ENCODE data around the gene FBXO21.
"Not testable (repeated sequence)": the region's sequence is repeated elsewhere in the genome, so short reads cannot be mapped to it uniquely, and the experiment has no call there.

The FBXO21 gene

DNA sequence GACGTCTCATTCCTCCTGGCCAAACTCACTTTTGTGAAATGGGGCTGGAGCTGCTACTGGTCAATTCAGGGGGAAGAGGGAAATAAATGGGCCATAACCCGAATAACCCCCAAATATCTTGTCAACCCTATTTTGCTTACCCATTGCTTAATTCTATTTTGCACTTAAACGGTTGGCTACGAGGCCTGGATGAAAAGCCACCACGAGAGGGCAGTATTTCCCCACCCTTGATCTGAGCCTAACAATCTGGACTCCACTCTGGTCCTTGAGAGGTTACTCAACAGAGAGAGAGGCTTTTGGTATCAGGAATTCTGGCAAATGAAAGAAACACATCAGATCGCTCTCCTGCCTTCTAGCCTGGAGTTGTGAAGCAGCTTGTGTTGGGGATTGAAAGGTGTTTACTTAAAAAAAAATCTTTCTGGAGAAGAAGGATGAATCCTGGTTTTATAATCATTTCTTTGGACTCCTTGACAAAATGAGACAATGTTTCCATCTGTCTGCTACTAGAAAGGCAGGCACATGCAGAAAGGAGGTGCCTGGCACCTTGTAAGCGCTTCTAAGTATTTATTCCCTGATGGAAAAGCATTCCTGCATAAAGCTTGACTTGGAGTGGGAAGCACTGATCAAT, 22.4 kb upstream of the FBXO21 start:
- DNase-seq (ENCODE audit: insufficient read length, low spot score) (peak; percentile 78), FAIRE-seq (peak; percentile 65)
- TF ChIP-seq POLR2A (IDR thresholded peaks at IDR 0.05; ENCODE audit: low read depth, low read length) = no peak

DNA sequence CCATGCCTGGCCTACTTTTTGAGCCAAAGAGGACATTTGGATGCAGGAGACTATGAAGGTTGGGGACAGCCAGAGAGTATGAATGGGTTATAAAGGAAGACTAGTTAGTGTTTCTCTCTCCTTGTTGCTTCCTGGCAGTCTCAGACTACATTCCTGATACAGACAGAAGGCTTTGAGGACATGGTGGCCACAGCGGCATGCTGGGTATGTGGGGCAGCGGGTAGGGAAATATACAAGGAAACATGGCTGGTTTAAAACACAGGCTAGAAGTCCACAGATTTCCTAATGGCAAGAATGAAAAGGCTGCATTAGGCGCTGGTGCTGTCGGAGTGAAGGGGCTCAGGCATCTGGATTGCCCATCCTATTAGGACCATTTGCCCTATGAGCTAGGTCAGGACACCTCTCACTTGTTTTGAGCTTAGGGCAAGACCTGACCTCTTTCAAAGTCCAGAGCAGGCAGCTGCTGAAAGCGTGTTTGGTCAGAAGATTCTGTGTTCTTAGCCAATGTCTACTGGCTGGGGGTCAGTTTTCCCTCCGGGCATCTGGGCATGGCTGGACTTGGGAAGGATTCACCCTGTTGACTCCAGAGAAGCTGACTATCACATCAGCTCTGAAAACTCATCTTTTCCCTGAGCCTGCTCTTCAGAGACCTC, 20.1 kb upstream of the FBXO21 start:
- no peak for DNase-seq (ENCODE audit: insufficient read length, low spot score)
- TF ChIP-seq POLR2A (IDR thresholded peaks at IDR 0.05; ENCODE audit: low read depth, low read length) = no peak
- FAIRE-seq = no peak

DNA sequence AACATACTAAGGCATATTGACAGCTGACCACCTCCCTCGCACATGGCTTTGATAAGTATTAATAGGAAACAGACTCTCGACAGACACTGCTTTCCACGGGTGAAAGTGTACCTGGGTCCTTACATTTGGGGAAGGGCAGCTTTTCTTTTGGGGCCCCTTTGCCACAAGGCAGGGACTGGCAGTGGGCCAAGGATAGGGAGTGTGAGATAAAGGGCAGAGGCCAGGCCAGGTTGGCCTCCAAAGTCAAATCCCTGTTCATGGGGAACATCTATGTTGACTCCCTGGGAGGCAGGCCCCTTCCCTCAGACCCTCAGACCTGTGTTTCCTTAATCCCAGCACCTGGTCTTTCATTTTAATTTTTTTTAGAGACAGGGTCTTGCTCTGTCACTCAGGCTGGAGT, 19.4 kb upstream of the FBXO21 start:
- TF ChIP-seq POLR2A (IDR thresholded peaks at IDR 0.05; ENCODE audit: low read depth, low read length) = no peak
- FAIRE-seq (no peak), DNase-seq (ENCODE audit: insufficient read length, low spot score) (no peak)

DNA sequence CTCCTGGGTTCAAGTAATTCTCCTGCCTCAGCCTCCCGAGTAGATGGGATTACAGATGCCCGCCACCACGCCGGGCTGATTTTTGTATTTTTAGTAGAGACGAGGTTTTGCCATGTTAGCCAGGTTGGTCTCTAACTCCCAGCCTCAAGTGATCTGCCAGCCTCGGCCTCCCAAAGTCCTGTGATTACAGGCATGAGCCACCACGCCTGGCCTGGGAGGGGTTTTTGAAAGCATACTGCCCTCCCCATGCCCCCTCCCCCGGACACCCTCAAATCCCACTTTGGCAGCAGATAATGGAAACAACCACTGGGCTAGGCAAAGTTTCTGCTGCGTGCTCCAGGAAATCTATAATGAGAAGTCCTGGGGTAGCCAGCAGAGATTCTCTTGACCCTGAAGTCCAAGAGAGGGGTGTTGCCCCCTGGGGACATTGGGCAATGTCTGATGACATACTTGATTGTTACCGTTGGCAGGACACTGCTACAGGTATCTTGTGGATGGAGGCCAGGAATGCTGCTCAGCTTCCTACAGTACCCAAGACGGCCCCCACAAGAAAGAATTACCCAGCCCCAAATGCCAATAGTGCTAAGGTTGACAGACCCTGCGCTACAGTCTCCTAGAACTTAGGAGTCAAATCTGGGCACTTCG, 18.7 kb upstream of the FBXO21 start:
- DNase-seq (ENCODE audit: insufficient read length, low spot score) = no peak
- no peak for TF ChIP-seq POLR2A (IDR thresholded peaks at IDR 0.05; ENCODE audit: low read depth, low read length)
- FAIRE-seq = no peak

DNA sequence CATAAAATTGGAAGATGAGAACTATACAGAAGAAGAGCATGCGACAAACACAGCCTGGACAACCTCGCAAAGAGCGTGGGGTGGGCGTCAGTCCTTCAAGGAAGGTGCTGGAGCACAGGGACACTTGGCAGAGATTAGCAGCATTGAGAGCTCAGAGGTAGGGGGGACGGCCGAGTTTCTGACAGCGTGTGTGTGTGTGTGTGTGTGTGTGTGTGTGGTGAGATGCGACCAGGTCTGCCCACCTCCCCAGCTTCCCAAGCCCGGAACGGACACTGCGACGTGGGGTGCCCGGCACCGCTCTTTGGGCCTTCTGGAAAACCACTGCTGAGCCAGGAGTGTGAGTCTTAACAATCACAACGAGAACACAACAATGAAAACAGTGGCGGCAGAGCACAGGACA, 17.9 kb upstream of the FBXO21 start:
- FAIRE-seq (no peak), DNase-seq (ENCODE audit: insufficient read length, low spot score) (no peak)
- TF ChIP-seq POLR2A (IDR thresholded peaks at IDR 0.05; ENCODE audit: low read depth, low read length) = no peak

DNA sequence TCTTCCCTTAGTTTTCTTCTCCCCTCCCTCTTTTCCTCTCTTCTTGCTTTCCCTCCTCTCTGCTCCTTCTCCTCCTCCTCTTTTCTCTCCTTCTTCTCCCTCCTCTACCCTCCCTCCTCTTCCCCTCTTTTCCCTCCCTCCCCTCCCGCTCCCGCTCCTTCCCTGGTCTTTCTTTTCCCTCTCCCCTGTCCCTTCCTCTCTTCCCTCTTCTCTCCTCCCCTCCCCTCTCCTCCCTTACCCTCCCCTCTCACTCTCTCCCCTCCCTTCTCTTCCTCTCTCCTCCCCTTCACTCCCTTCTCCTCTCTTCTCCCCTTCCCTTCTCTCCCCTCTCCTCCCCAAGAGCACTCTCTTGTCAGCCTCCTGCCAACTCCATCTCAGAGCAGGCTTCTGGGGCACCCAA, 17.4 kb upstream of the FBXO21 start:
- DNase-seq (ENCODE audit: insufficient read length, low spot score) (no peak), FAIRE-seq (no peak)
- no peak for TF ChIP-seq POLR2A (IDR thresholded peaks at IDR 0.05; ENCODE audit: low read depth, low read length)

DNA sequence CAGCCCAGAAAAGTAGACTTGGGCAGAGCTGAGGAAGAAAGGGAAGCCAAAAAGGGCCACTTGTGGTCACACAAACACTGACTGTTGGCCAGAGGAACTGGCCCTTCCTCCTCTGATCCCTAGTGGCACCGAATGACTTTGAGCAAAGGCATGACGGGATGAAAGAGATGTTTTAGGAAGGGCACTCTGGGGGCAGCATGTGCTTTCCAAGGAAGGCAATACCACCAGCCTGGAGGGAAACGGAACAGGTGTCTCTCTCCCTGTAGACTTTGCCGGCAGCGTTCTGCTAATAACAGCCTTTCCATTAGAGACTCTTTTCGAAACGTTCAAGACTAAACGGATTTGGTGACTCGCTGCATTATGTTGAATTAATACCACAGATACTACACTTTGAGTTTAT, 12.3 kb upstream of the FBXO21 start:
- TF ChIP-seq POLR2A (IDR thresholded peaks at IDR 0.05; ENCODE audit: low read depth, low read length) = no peak
- FAIRE-seq (no peak), DNase-seq (ENCODE audit: insufficient read length, low spot score) (no peak)

DNA sequence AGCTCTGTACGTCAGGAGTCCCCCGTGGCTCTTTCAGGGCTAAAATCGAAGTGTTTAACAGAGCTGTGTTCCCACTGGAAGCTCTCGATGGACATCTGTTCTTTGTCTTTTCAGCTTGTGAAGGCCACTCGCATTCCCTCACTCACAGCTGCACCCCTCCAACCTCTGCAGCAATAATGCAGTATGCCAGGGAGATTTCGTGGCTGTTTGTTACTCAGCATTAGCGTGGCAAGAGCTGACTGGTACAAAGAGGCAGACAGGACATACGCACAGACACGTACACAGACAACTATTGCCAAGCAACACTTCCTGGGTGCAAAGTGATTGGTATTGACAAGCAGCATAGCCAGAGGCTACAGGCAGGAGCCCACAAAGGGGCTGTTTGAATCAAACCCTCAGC, 11.8 kb upstream of the FBXO21 start:
- no peak for TF ChIP-seq POLR2A (IDR thresholded peaks at IDR 0.05; ENCODE audit: low read depth, low read length)
- FAIRE-seq = no peak
- no peak for DNase-seq (ENCODE audit: insufficient read length, low spot score)

DNA sequence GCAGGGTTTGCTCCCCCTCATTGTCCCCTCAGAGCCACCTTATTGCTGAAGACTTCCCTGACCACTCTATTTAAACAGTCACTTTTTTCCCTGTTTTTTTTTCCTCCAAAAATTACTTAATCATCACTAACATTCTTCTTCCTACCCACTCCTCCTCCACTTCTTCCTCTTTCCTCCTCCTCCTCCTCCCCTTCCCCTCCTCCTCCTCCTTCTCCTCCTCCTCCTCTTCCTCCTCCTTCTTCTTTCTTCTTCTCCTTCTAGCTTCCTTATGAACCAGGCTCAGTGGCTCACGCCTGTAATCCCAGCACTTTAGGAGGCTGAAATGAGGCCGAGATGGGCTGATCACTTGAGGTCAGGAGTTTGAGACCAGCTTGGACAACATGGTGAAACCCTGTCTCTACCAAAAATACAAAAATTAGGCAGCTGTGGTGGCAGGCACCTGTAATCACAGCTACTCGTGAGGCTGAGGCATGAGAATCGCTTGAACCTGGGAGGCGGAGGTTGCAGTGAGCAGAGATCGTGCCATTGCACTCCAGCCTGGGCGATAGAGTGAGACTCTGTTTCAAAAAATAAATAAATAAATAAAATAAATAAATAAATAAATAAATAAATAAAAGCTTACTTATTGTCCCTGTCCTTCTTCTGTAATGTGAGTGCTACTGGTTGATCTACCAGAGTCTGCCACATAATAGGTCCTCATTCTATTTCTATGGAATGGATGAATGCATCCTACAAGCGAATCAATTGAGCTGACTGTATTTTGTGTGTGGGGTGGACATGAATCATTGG, 9.9 kb upstream of the FBXO21 start:
- not testable (repeated sequence) for DNase-seq (ENCODE audit: insufficient read length, low spot score); FAIRE-seq

DNA sequence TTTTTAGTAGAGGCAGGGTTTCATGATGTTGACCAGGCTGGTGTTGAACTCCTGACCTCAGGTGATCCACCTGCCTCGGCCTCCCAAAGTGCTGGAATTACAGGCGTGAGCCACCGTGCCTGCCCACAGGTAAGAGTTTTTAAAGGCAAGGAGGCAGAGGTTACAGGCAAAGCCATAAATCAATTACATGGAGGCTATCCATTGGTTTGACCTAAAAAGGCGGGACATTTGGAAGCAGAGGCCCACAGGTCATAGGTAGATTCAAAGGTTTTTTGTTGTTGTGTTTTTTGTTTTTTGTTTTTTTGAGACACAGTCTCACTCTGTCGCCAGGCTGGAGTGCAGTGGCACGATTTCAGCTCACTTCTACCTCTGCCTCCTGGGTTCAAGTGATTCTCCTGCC, 6.1 kb upstream of the FBXO21 start:
- not testable (repeated sequence) for DNase-seq (ENCODE audit: insufficient read length, low spot score); FAIRE-seq

DNA sequence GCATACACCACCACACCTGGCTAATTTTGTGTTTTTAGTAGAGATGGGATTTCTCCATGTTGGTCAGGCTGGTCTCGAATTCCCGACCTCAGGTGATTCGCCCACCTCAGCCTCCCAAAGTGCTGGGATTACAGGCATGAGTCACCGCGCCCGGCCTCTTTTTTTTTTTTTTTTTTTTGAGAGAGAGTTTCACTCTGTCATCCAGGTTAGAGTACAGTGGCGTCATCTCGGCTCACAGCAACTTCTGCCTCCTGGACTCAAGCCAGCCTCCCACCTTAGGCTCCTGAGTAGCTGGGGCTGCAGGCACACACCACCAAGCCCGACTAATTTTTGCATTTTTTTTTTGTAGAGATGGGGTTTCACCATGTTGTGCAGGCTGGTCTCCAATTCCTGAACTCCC, 4.8 kb upstream of the FBXO21 start:
- FAIRE-seq; DNase-seq (ENCODE audit: insufficient read length, low spot score): not testable (repeated sequence)

DNA sequence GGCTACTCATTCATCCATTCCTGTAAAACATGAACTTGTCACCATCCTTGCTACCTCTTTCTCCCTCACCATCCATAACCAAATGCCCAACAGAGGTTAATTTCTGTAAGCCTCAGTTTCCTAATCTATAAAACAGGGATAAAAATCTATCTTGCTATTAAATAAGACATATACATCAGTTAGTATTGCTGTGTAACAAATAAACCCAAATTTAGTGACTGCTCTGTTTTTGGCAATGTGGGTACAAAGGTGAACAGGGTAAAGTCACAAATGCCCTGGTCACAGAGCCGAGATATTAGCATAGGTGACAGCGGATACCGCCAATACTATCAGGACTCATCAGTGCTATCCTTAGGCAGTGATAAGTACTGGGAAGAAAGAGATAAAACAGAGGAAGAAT, 3.6 kb upstream of the FBXO21 start:
- no peak for FAIRE-seq
- no peak for TF ChIP-seq POLR2A (IDR thresholded peaks at IDR 0.05; ENCODE audit: low read depth, low read length)

DNA sequence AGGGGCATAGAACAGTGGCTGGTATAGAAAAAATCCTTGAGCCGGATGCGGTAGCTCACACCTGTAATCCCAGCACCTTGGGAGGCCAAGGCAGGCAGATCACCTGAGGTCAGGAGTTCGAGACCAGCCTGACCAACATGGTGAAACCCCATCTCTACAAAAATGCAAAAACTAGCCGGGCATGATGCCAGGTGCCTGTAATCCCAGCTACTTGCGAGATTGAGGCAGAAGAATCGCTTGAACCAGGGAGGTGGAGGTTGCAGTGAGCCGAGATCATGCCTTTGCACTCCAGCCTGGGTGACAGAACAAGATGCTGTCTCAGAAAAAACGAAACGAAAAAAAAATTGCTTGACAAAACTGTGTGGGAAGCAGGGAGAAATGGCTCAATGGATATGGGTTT, 2.3 kb upstream of the FBXO21 start:
- FAIRE-seq; DNase-seq (ENCODE audit: insufficient read length, low spot score): not testable (repeated sequence)

More for the DNA sequence above, 3.6 kb upstream of the FBXO21 start:
- no peak for DNase-seq (ENCODE audit: insufficient read length, low spot score)

DNA sequence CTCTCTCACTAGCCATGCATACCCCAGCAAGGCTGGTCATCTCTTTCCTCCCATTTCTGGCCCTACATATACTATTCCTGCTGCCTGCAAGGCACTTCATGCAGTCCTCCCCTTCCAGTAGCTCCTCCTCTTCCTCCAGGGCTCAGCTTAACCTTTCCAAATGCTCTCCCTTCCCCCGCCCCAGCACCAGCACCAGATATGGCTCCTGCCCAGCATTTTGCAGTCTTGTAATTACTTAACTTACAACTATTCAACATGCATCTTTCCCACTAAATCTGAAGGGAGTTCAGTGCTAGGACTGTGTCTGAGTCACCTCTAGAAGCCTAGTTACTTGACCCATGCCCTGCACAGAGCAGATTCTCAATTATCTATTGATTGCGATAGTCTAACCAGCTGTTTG, 1.8 kb upstream of the FBXO21 start:
- no peak for TF ChIP-seq POLR2A (IDR thresholded peaks at IDR 0.05; ENCODE audit: low read depth, low read length)
- DNase-seq (ENCODE audit: insufficient read length, low spot score) = no peak
- FAIRE-seq = no peak

Data from H54 (cell line).